Thoracic aorta (tissue), 2 donors: ENCODE results near the gene ADAMTSL2. TPM values are rescaled to one million over a fixed set of nuclear protein-coding genes. Genes with fewer than 3 reads are reported as not detected.
A peak's percentile ranks its signal among the peaks of the same experiment; 100 is the strongest.

ENCODE experiments used
- ATAC-seq: fragments of 150-250 bp; one replicate; pipeline ENCODE4 v1.8.0; 2017; ENCODE audit warnings: low read depth; ENCODE audit not compliant: insufficient number of reproducible peaks, low FRiP score
- DNase-seq: peaks from one replicate; pipeline ENCODE4 v3.0.0-alpha.2; 2020; ENCODE audit warnings: low spot score
- H3K27ac ChIP-seq, 2 donors: fragments of 200-600 bp; sonication (generic); 1 replicate in 1 of 2; 2 replicates in 1 of 2; pipeline ENCODE4 v1.5.1; 2016; ENCODE audit warnings: mild to moderate bottlenecking in 2 of 2, moderate library complexity in 2 of 2
- H3K27me3 ChIP-seq: fragments of 200-600 bp; sonication (generic); replicated peaks from 2 replicates; pipeline ENCODE4 v1.6.0; 2016; ENCODE audit warnings: mild to moderate bottlenecking; ENCODE audit not compliant: insufficient read depth
- H3K36me3 ChIP-seq: fragments of 200-600 bp; sonication (generic); one replicate; pipeline ENCODE4 v1.5.1; 2016
- H3K4me1 ChIP-seq, 2 donors: fragments of 200-600 bp; sonication (generic); 1 replicate in 1 of 2; 2 replicates in 1 of 2; pipeline versions ENCODE4 v1.5.1 to v1.6.0; 2016; ENCODE audit warnings: low read depth in 2 of 2, mild to moderate bottlenecking in 1 of 2; ENCODE audit not compliant: control insufficient read depth in 1 of 2
- H3K4me3 ChIP-seq: fragments of 200-600 bp; sonication (generic); 2 replicates; pipeline ENCODE4 v1.5.1; 2016; ENCODE audit warnings: mild to moderate bottlenecking
- H3K9me3 ChIP-seq: fragments of 200-600 bp; sonication (generic); 2 replicates; pipeline ENCODE4 v1.5.1; 2016
- CTCF ChIP-seq: fragments of 200-600 bp; sonication (generic); IDR thresholded peaks from one replicate; pipeline ENCODE4 v1.5.1; 2019; ENCODE audit warnings: antibody characterized with exemption
- total RNA-seq, 2 donors: library from RNA; depleted of rRNA; stranded (reverse); fragments of >200 nt; gene quantifications; one replicate each; pipeline versions ENCODE4 v1.1.0 to v1.2.3, GENCODE V29; 2016

Gene ADAMTSL2
- total RNA-seq, 2 donors from 2014 or later, result 2.8 to 5.5 TPM

GRCh38 chr9:133526721-133527321, 7.7 kb upstream of the ADAMTSL2 start:
- no peaks in the 10 kb centered on the region for H3K36me3 ChIP-seq
- H3K4me1 ChIP-seq, result peaks cover 17 to 22% of the 10 kb centered on the region in 2 donors
- DNase-seq (no peak), ATAC-seq (no peak)
- no peaks in the 10 kb centered on the region for H3K9me3 ChIP-seq
- H3K27me3 ChIP-seq, result no peaks in the 10 kb centered on the region
- H3K4me3 ChIP-seq, result no peak overlapping the region
- TF ChIP-seq CTCF, result no peak
- H3K27ac ChIP-seq, result no peak overlapping the region

GRCh38 chr9:133527444-133527920, 7.0 kb upstream of the ADAMTSL2 start:
- no peak overlapping the region for H3K27ac ChIP-seq
- TF ChIP-seq CTCF, result no peak
- peak; percentile 31 for ATAC-seq
- no peaks in the 10 kb centered on the region for H3K9me3 ChIP-seq
- peak overlapping the region; percentile 54 for H3K4me3 ChIP-seq
- DNase-seq, result no peak
- H3K27me3 ChIP-seq, result no peaks in the 10 kb centered on the region
- H3K36me3 ChIP-seq, result no peaks in the 10 kb centered on the region
- H3K4me1 ChIP-seq, result peaks cover 17 to 22% of the 10 kb centered on the region in 2 donors

GRCh38 chr9:133528001-133528875, 6.3 kb upstream of the ADAMTSL2 start:
- H3K27ac ChIP-seq, result no peak overlapping the region
- TF ChIP-seq CTCF, result no peak
- no peaks in the 10 kb centered on the region for H3K9me3 ChIP-seq
- no peaks in the 10 kb centered on the region for H3K36me3 ChIP-seq
- peaks cover 17 to 22% of the 10 kb centered on the region in 2 donors for H3K4me1 ChIP-seq
- ATAC-seq (no peak), DNase-seq (no peak)
- peak overlapping the region; percentile 54 for H3K4me3 ChIP-seq
- no peaks in the 10 kb centered on the region for H3K27me3 ChIP-seq

DNA sequence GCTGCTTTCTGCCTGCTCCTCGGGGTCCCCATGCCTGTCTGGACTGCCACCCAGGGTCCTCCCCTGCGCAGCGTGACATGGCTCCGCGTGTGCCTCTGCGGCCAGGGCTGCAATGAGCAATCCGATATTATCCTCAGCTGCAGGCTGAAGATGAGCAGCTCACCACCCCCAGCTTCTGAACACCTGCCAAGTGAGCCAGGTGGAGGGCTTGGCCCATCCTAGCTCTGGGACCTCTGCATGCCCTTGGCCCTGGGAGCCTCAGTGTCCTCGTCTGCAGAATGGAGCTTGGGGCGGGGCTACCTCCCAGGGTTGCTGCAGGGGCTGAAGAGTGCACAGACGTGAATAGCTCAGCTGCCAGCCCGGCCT, 5.6 kb upstream of the ADAMTSL2 start:
- H3K27ac ChIP-seq, result no peak overlapping the region

More for the DNA sequence above, 5.6 kb upstream of the ADAMTSL2 start:
- ATAC-seq (no peak), DNase-seq (no peak)
- peaks cover 19 to 26% of the 10 kb centered on the region in 2 donors for H3K4me1 ChIP-seq
- TF ChIP-seq CTCF, result no peak
- H3K9me3 ChIP-seq, result no peaks in the 10 kb centered on the region
- no peaks in the 10 kb centered on the region for H3K36me3 ChIP-seq
- no peak overlapping the region for H3K4me3 ChIP-seq
- H3K27me3 ChIP-seq, result no peaks in the 10 kb centered on the region
